Caco-2 (cell line): ENCODE measurements around the gene PRCD. TPM values are rescaled to one million over a fixed set of nuclear protein-coding genes. Genes with fewer than 3 reads are reported as not detected.

Experiments
- BruUV-seq: library from RNA; stranded (reverse); fragments of 400-500 nt; replicated peaks from 2 replicates; lab custom pipeline; 2021; lab: Mats Ljungman, UMichigan
- CTCF ChIA-PET: fragments of 300-600 bp; sonication (Branson Sonifier 250); formaldehyde crosslinking; loops from one replicate; lab custom pipeline; 2022; ENCODE audit warnings: antibody characterized with exemption; lab: Charles Lee
- POLR2A ChIA-PET: fragments of 300-600 bp; sonication (Branson Sonifier 250); formaldehyde crosslinking; loops from one replicate; lab custom pipeline; 2022; ENCODE audit warnings: antibody characterized with exemption; lab: Charles Lee
- DNase-seq, 2 experiments: peaks; one replicate each; pipeline versions ENCODE4 v3.0.0 to v3.0.0-alpha.2; 2020 to 2022
- H3K27me3 ChIP-seq: replicated peaks from 2 replicates; pipeline ENCODE4 v1.6.0; 2011; ENCODE audit warnings: low read length; ENCODE audit not compliant: control insufficient read depth, insufficient read depth
- H3K36me3 ChIP-seq: 2 replicates; pipeline ENCODE4 v1.5.1; 2011; ENCODE audit warnings: low read length; ENCODE audit not compliant: control insufficient read depth, insufficient read depth
- H3K4me1 ChIP-seq: fragments of 250-450 bp; sonication (Bioruptor Pico); 2 replicates; pipeline ENCODE4 v1.5.1; 2020; ENCODE audit warnings: mild to moderate bottlenecking
- H3K4me3 ChIP-seq: 2 replicates; pipeline ENCODE4 v1.5.1; 2011; ENCODE audit warnings: low read depth, mild to moderate bottlenecking, control low read depth, low read length
- H3K9me3 ChIP-seq: fragments of 250-450 bp; sonication (Bioruptor Pico); 2 replicates; pipeline ENCODE4 v1.5.1; 2020; ENCODE audit warnings: mild to moderate bottlenecking, moderate library complexity
- H3K27ac Mint-ChIP-seq: one replicate; pipeline ENCODE4 v1.8.0; 2022; ENCODE audit warnings: mixed read lengths; ENCODE audit not compliant: unreplicated experiment
- H3K27me3 Mint-ChIP-seq: one replicate; pipeline ENCODE4 v1.8.0; 2022; ENCODE audit warnings: mixed read lengths; ENCODE audit not compliant: insufficient read depth, unreplicated experiment
- H3K36me3 Mint-ChIP-seq: one replicate; pipeline ENCODE4 v1.8.0; 2022; ENCODE audit warnings: mild to moderate bottlenecking, mixed read lengths; ENCODE audit not compliant: insufficient read depth, unreplicated experiment
- H3K4me1 Mint-ChIP-seq: one replicate; pipeline ENCODE4 v1.8.0; 2022; ENCODE audit warnings: low read depth, mixed read lengths; ENCODE audit not compliant: unreplicated experiment
- H3K4me3 Mint-ChIP-seq: one replicate; pipeline ENCODE4 v1.8.0; 2022; ENCODE audit warnings: mild to moderate bottlenecking, moderate library complexity, mixed read lengths; ENCODE audit not compliant: unreplicated experiment
- H3K9me3 Mint-ChIP-seq: one replicate; pipeline ENCODE4 v1.8.0; 2022; ENCODE audit warnings: mixed read lengths; ENCODE audit not compliant: unreplicated experiment
- intact Hi-C: fragments of 100-400 bp; cut with micrococcal nuclease; formaldehyde crosslinking; loops from one replicate; pipeline ENCODE4 v1.10.0; 2022; ENCODE audit not compliant: unreplicated experiment
- total RNA-seq: library from RNA; stranded (reverse); gene quantifications from 2 replicates; pipeline ENCODE4 v1.2.3, GENCODE V29; 2022
- TF ChIP-seq, protein P1 (sequence below), 2 experiments: fragments of 200-600 bp in 1 of 2; IDR thresholded peaks; 1 replicate in 1 of 2; 2 replicates in 1 of 2; pipeline versions ENCODE4 v1.5.1 to v1.8.0; 2011 to 2022; ENCODE audit warnings: antibody characterized with exemption in 1 of 2, control low read depth in 1 of 2, inconsistent platforms in 1 of 2, low read depth in 1 of 2, low read length in 1 of 2, mild to moderate bottlenecking in 1 of 2, moderate library complexity in 1 of 2; ENCODE audit not compliant: insufficient read depth in 1 of 2, severe bottlenecking in 1 of 2, unreplicated experiment in 1 of 2

The PRCD gene
- total RNA-seq, 1 experiment from 2014 or later = not detected

DNA sequence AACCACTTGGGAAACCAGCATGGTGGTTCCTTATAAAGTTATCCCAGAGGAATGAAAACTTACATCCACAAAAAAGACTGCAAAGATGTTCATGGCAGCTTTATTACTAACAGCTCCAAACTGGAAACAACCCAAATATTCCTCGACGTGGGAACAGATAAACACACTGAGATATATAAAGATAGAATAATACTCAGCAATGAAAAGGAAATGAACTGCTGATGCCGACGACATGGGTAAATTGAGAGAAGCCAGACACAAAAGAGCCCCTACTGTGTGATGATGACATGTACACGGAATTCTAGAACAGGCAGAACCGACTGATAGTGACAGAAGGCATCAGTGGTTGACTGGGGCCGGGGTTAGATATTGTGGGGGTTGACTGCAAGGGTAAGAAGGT, 9.7 kb downstream of the PRCD start:
- H3K9me3 Mint-ChIP-seq = no peaks in the 10 kb centered on the region
- H3K27me3 Mint-ChIP-seq = no peaks in the 10 kb centered on the region
- H3K27me3 ChIP-seq = no peaks in the 10 kb centered on the region
- TF ChIP-seq, protein P1, sequence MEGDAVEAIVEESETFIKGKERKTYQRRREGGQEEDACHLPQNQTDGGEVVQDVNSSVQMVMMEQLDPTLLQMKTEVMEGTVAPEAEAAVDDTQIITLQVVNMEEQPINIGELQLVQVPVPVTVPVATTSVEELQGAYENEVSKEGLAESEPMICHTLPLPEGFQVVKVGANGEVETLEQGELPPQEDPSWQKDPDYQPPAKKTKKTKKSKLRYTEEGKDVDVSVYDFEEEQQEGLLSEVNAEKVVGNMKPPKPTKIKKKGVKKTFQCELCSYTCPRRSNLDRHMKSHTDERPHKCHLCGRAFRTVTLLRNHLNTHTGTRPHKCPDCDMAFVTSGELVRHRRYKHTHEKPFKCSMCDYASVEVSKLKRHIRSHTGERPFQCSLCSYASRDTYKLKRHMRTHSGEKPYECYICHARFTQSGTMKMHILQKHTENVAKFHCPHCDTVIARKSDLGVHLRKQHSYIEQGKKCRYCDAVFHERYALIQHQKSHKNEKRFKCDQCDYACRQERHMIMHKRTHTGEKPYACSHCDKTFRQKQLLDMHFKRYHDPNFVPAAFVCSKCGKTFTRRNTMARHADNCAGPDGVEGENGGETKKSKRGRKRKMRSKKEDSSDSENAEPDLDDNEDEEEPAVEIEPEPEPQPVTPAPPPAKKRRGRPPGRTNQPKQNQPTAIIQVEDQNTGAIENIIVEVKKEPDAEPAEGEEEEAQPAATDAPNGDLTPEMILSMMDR (IDR thresholded peaks at IDR 0.05; ENCODE audit: insufficient read depth in 1 of 2, low read depth in 1 of 2, low read length in 1 of 2, severe bottlenecking in 1 of 2, unreplicated experiment in 1 of 2) = no peak
- H3K36me3 Mint-ChIP-seq = no peaks in the 10 kb centered on the region
- intact Hi-C loops = loop anchor here (5.0 kb wide), 1 partner anchor 42 kb away; no protein-coding TSS in a partner anchor
- H3K36me3 ChIP-seq = no peaks in the 10 kb centered on the region
- no peak overlapping the region for H3K27ac Mint-ChIP-seq
- no peak overlapping the region for H3K4me3 Mint-ChIP-seq
- H3K4me1 Mint-ChIP-seq = peaks cover 5% of the 10 kb centered on the region
- ChIA-PET POLR2A (no interaction called here), CTCF (no interaction called here)
- DNase-seq = no peak
- H3K4me1 ChIP-seq = no peaks in the 10 kb centered on the region
- no TSS peak for BruUV-seq
- H3K9me3 ChIP-seq = no peaks in the 10 kb centered on the region
- no peak overlapping the region for H3K4me3 ChIP-seq

GRCh38 chr17:76550712-76551615, 11.1 kb downstream of the PRCD start:
- intact Hi-C loops = no loop called here
- no peak for DNase-seq
- no peak overlapping the region for H3K4me3 Mint-ChIP-seq
- H3K4me1 ChIP-seq = peaks cover 5% of the 10 kb centered on the region
- ChIA-PET CTCF (interaction anchor here (1.0 to 1.2 kb wide), 2 partner anchors 10 to 73 kb away, joined by 3 read pairs; no protein-coding TSS in a partner anchor), POLR2A (no interaction called here)
- H3K36me3 Mint-ChIP-seq = no peaks in the 10 kb centered on the region
- H3K27me3 ChIP-seq = no peaks in the 10 kb centered on the region
- peaks cover 11% of the 10 kb centered on the region for H3K4me1 Mint-ChIP-seq
- no peak overlapping the region for H3K4me3 ChIP-seq
- TF ChIP-seq, protein P1 (IDR thresholded peaks at IDR 0.05; ENCODE audit: insufficient read depth in 1 of 2, low read depth in 1 of 2, low read length in 1 of 2, severe bottlenecking in 1 of 2, unreplicated experiment in 1 of 2) = no peak
- no peak overlapping the region for H3K27ac Mint-ChIP-seq
- H3K27me3 Mint-ChIP-seq = no peaks in the 10 kb centered on the region
- no TSS peak for BruUV-seq
- no peaks in the 10 kb centered on the region for H3K9me3 Mint-ChIP-seq
- H3K36me3 ChIP-seq = no peaks in the 10 kb centered on the region
- no peaks in the 10 kb centered on the region for H3K9me3 ChIP-seq

- Histone ChIP-seq H3K27me3 (no peaks in the 10 kb centered on the region), H3K4me3 (no peak overlapping the region), H3K36me3 (no peaks in the 10 kb centered on the region), H3K9me3 (no peaks in the 10 kb centered on the region), H3K4me1 (peaks cover 9% of the 10 kb centered on the region)
- ChIA-PET CTCF (interaction anchor here (1.0 to 1.2 kb wide), 2 partner anchors 11 to 72 kb away, joined by 3 read pairs; no protein-coding TSS in a partner anchor), POLR2A (no interaction called here)
- no TSS peak for BruUV-seq
- TF ChIP-seq, protein P1 (IDR thresholded peaks at IDR 0.05; ENCODE audit: insufficient read depth in 1 of 2, low read depth in 1 of 2, low read length in 1 of 2, severe bottlenecking in 1 of 2, unreplicated experiment in 1 of 2) = no peak
- H3K36me3 Mint-ChIP-seq = no peaks in the 10 kb centered on the region
- DNase-seq = no peak
- H3K27me3 Mint-ChIP-seq = no peaks in the 10 kb centered on the region
- H3K9me3 Mint-ChIP-seq = no peaks in the 10 kb centered on the region
- intact Hi-C loops = no loop called here
- H3K4me3 Mint-ChIP-seq = no peak overlapping the region
- peaks cover 13% of the 10 kb centered on the region for H3K4me1 Mint-ChIP-seq
- H3K27ac Mint-ChIP-seq = no peak overlapping the region
Observed at GRCh38 chr17:76551685-76552084, 11.8 kb downstream of the PRCD start.
